AG04450 (cell line): ENCODE measurements around the gene GRIN2C. TPM values are rescaled to one million over a fixed set of nuclear protein-coding genes. Genes with fewer than 3 reads are reported as not detected.

Source experiments
- CTCF ChIA-PET: fragments of 300-600, 350-600 bp; formaldehyde crosslinking; extraction: SDS; loops from one replicate; lab custom pipeline; 2022; ENCODE audit warnings: antibody characterized with exemption, inconsistent platforms; lab: Charles Lee
- POLR2A ChIA-PET: fragments of 350-600 bp; formaldehyde crosslinking; extraction: SDS; loops from one replicate; lab custom pipeline; 2021; ENCODE audit warnings: antibody characterized with exemption, inconsistent platforms; lab: Yijun Ruan, JAX
- DNase-seq: peaks from one replicate; pipeline ENCODE4 v3.0.0-alpha.2; 2011; ENCODE audit warnings: low read depth, low spot score
- H3K27ac ChIP-seq: one replicate; pipeline ENCODE4 v1.5.1; 2012; ENCODE audit warnings: low read depth, low read length, control low read depth
- H3K27me3 ChIP-seq: one replicate; pipeline ENCODE4 v1.6.0; 2012; ENCODE audit warnings: low read length; ENCODE audit not compliant: control insufficient read depth, insufficient read depth
- H3K4me3 ChIP-seq: 2 replicates; pipeline ENCODE4 v1.5.1; 2011; ENCODE audit warnings: mild to moderate bottlenecking, low read depth, low read length, control low read depth
- H3K9me3 ChIP-seq: 2 replicates; pipeline ENCODE4 v1.5.1; 2012; ENCODE audit warnings: low read length; ENCODE audit not compliant: control insufficient read depth, insufficient read depth
- CTCF ChIP-seq: IDR thresholded peaks from 2 replicates; pipeline ENCODE4 v1.5.1; 2011; ENCODE audit warnings: low read depth, low read length, control low read depth, inconsistent platforms
- polyA plus RNA-seq: library from polyadenylated mRNA; depleted of rRNA; stranded (reverse); fragments of >200 nt; gene quantifications from 2 replicates; pipeline ENCODE4 v1.2.3, GENCODE V29; 2011

GRIN2C gene
- polyA plus RNA-seq, 1 experiment, result not detected

DNA sequence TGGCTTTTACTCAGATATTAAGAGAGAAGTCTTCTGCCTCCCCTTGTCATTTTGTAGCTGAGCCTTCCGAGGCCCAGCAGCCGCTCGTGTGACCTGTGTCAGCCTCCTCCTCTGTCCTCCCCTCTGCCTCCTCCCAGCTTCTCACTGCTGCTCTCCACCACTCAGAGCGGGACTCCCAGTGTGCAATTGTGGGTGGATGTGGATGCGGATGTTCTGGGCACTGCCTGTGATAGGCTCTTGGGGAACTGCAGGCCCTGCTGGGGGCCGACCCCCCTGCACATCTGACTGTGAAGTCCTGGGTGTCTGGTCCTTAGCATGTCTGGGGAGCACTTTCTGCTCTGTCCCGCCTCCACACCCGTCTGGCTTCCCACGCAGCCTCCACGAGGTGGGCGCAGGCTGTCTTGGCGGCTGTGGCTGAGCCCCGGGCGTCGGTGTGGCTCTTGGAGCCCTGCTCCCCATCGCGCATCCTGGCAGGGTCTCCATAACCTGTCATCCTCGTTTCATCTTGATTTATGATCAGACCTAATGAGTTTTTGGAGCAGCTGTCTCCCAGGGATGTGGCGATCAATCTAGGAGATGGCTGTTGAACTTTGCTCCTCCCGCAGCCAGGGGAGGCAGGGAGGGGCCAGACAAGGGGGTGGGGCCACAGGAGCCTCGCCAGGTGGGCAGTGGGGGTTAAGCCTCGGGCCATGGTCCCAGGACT, 28.1 kb downstream of the GRIN2C start:
- H3K4me3 ChIP-seq, result no peak overlapping the region
- ChIA-PET CTCF (no interaction called here), POLR2A (no interaction called here)
- no peak for TF ChIP-seq CTCF
- no peaks in the 10 kb centered on the region; the same call in 1 of the 2 replicates for H3K9me3 ChIP-seq
- H3K27me3 ChIP-seq, result no peaks in the 10 kb centered on the region
- DNase-seq, result no peak
- no peak overlapping the region for H3K27ac ChIP-seq

- ChIA-PET POLR2A (no interaction called here), CTCF (interaction anchor here (1.2 kb wide), 1 partner anchor 39 kb away, joined by 3 read pairs; no protein-coding TSS in a partner anchor)
- no peak for TF ChIP-seq CTCF
- Histone ChIP-seq H3K27ac (no peak overlapping the region), H3K4me3 (no peak overlapping the region), H3K27me3 (no peaks in the 10 kb centered on the region), H3K9me3 (no peaks in the 10 kb centered on the region; the same call in 1 of the 2 replicates)
- no peak for DNase-seq
Measured at GRCh38 chr17:74830861-74831260, 28.8 kb downstream of the GRIN2C start.

GRCh38 chr17:74827800-74828199, 31.9 kb downstream of the GRIN2C start:
- ChIA-PET CTCF (interaction anchor here (2.1 kb wide), 1 partner anchor 37 kb away, joined by 7 read pairs; no protein-coding TSS in a partner anchor), POLR2A (no interaction called here)
- Histone ChIP-seq H3K27me3 (no peaks in the 10 kb centered on the region), H3K9me3 (no peaks in the 10 kb centered on the region; the same call in 1 of the 2 replicates), H3K4me3 (no peak overlapping the region), H3K27ac (no peak overlapping the region)
- TF ChIP-seq CTCF, result no peak
- DNase-seq, result no peak

DNA sequence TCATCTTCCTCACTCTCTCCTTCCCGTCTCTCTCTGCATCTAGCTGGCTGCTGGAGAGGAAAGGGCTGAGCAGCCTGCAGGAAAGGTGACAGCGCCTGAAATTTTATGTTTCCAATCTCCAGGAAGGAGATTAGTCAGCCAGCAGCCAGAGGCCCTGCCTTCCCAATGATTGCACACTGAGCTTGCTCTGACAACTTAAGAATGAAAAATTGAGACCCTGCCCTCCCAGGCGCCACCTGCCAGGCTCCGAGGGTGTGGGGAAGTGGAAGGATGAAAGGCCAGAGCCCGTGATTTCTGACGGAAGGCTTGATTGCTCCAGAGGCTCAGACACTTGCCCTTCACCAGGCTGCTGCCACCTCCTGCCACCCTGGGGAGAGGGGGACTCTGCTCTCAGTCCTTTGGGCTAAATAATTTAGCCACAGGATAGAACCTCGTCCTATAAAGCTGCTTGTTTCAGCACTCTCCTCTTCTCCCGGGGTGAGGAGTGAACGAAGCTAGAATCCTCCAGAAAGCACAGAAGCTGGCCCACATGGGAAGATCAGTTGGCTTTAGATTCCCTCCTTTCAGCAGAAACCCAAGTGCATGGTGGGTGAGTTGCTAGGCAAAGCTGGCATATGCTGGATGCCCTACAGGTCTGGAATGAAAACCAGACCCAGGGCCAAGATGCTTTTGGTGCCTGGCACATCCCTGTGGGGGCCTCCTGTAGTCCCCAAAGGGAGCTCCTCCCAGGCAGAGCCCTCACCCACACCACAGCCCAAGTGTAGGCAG, 33.5 kb downstream of the GRIN2C start:
- Histone ChIP-seq H3K9me3 (no peaks in the 10 kb centered on the region), H3K27me3 (no peaks in the 10 kb centered on the region), H3K4me3 (no peak overlapping the region), H3K27ac (no peak overlapping the region)
- ChIA-PET POLR2A (no interaction called here), CTCF (interaction anchor here (2.1 kb wide), 1 partner anchor 35 kb away, joined by 7 read pairs; no protein-coding TSS in a partner anchor)
- DNase-seq, result no peak
- no peak for TF ChIP-seq CTCF
